H1 (cell line): ENCODE results near the gene MED31. TPM values are rescaled to one million over a fixed set of nuclear protein-coding genes. Genes with fewer than 3 reads are reported as not detected.
"Not testable (repeated sequence)": the region's sequence is repeated elsewhere in the genome, so short reads cannot be mapped to it uniquely, and the experiment has no call there.

Experiments
- CTCF ChIA-PET: fragments of 300-600 bp; sonication (Branson Sonifier 250); formaldehyde crosslinking; loops from one replicate; lab custom pipeline; 2021; ENCODE audit not compliant: partially characterized antibody; lab: Charles Lee
- POLR2A ChIA-PET: fragments of 300-600 bp; sonication (Branson Sonifier 250); formaldehyde crosslinking; loops from one replicate; lab custom pipeline; 2021; ENCODE audit warnings: inconsistent platforms; ENCODE audit not compliant: partially characterized antibody; lab: Charles Lee
- DNase-seq, 2 experiments: peaks; one replicate each; pipeline versions ENCODE4 v3.0.0 to v3.0.0-alpha.2; 2010 to 2022; ENCODE audit warnings: low spot score in 2 of 2, low read depth in 1 of 2, mixed read lengths in 1 of 2
- FAIRE-seq: peaks from 2 replicates; lab custom pipeline; 2011; peaks lifted over from hg19 to GRCh38; lab: Jason Lieb, UNC
- H2AFZ ChIP-seq: 2 replicates; pipeline ENCODE4 v1.8.1; 2012; ENCODE audit warnings: low read length, inconsistent platforms
- H2AK5ac ChIP-seq: 2 replicates; pipeline ENCODE4 v1.6.1; 2013; ENCODE audit warnings: low read depth, low read length
- H2BK120ac ChIP-seq: replicated peaks from 2 replicates; pipeline ENCODE3; 2013; ENCODE audit warnings: low read depth, low read length, inconsistent platforms
- H2BK12ac ChIP-seq: 2 replicates; pipeline ENCODE4 v1.6.1; 2013; ENCODE audit warnings: low read depth, low read length
- H2BK15ac ChIP-seq: 2 replicates; pipeline ENCODE4 v1.6.1; 2013; ENCODE audit warnings: low read length
- H2BK20ac ChIP-seq: 2 replicates; pipeline ENCODE4 v1.6.1; 2013; ENCODE audit warnings: low read length
- H2BK5ac ChIP-seq: 2 replicates; pipeline ENCODE4 v1.6.1; 2013; ENCODE audit warnings: low read depth, low read length
- H3K14ac ChIP-seq: 2 replicates; pipeline ENCODE4 v1.6.1; 2013; ENCODE audit warnings: inconsistent platforms; ENCODE audit not compliant: insufficient read length
- H3K18ac ChIP-seq: 2 replicates; pipeline ENCODE4 v1.6.1; 2013; ENCODE audit warnings: low read length; ENCODE audit errors: extremely low read depth
- H3K23ac ChIP-seq: 2 replicates; pipeline ENCODE4 v1.6.1; 2013; ENCODE audit warnings: inconsistent platforms; ENCODE audit not compliant: insufficient read length
- H3K23me2 ChIP-seq: 2 replicates; pipeline ENCODE4 v1.6.1; 2013; ENCODE audit warnings: low read depth, low read length
- H3K27ac ChIP-seq: 2 replicates; pipeline ENCODE4 v1.6.1; 2011; ENCODE audit warnings: low read depth, low read length, inconsistent platforms
- H3K27me3 ChIP-seq, 4 experiments: replicated peaks in 1 of 4; 1 replicate in 1 of 4; 2 replicates in 3 of 4; pipeline versions ENCODE4 v1.6.1 to v1.8.1; 2011 to 2013; ENCODE audit warnings: low read length in 3 of 4, mild to moderate bottlenecking in 3 of 4, inconsistent platforms in 2 of 4, mixed read lengths in 2 of 4, moderate library complexity in 1 of 4; ENCODE audit not compliant: control insufficient read depth in 3 of 4, insufficient read depth in 3 of 4; ENCODE audit errors: extremely low read depth in 1 of 4
- H3K36me3 ChIP-seq, 4 experiments: 2 replicates each; pipeline versions ENCODE4 v1.6.1 to v1.8.1; 2011 to 2013; ENCODE audit warnings: mild to moderate bottlenecking in 4 of 4, low read length in 3 of 4, moderate library complexity in 2 of 4, control low read depth in 1 of 4, inconsistent platforms in 1 of 4; ENCODE audit not compliant: insufficient read depth in 4 of 4, control insufficient read depth in 2 of 4
- H3K4ac ChIP-seq: replicated peaks from 2 replicates; pipeline ENCODE3; 2013; ENCODE audit warnings: low read length, low read depth, mixed read lengths, inconsistent platforms; ENCODE audit not compliant: insufficient read length
- H3K4me1 ChIP-seq, 4 experiments: replicated peaks in 1 of 4; 1 replicate in 1 of 4; 2 replicates in 3 of 4; pipeline versions ENCODE4 v1.6.1 to v1.8.1; 2011 to 2013; ENCODE audit warnings: low read length in 3 of 4, inconsistent platforms in 2 of 4, mixed read lengths in 1 of 4; ENCODE audit not compliant: insufficient read depth in 4 of 4, control insufficient read depth in 3 of 4
- H3K4me2 ChIP-seq, 2 experiments: 2 replicates each; pipeline versions ENCODE4 v1.6.1 to v1.8.1; 2011 to 2013; ENCODE audit warnings: low read depth in 2 of 2, low read length in 2 of 2, control low read depth in 1 of 2, inconsistent platforms in 1 of 2, mild to moderate bottlenecking in 1 of 2; ENCODE audit not compliant: insufficient read depth in 1 of 2
- H3K4me3 ChIP-seq, 4 experiments: fragments of 200-600, 300-600 bp in 1 of 4; sonication (generic), shearing (Covaris generic), sonication (Bioruptor Twin) in 1 of 4; 2 replicates each; pipeline versions ENCODE4 v1.5.1 to v1.8.1; 2011 to 2016; ENCODE audit warnings: low read length in 4 of 4, low read depth in 3 of 4, control low read depth in 2 of 4, inconsistent platforms in 2 of 4, mild to moderate bottlenecking in 2 of 4, mixed read lengths in 1 of 4, moderate library complexity in 1 of 4; ENCODE audit not compliant: insufficient read depth in 2 of 4; ENCODE audit errors: extremely low read depth in 1 of 4
- H3K56ac ChIP-seq: replicated peaks from 2 replicates; pipeline ENCODE3; 2013; ENCODE audit warnings: low read depth, mild to moderate bottlenecking, mixed read lengths, low read length, inconsistent platforms; ENCODE audit not compliant: insufficient read length
- H3K79me1 ChIP-seq: 2 replicates; pipeline ENCODE4 v1.6.1; 2013; ENCODE audit warnings: low read depth, low read length, control low read depth
- H3K79me2 ChIP-seq, 2 experiments: 2 replicates each; pipeline versions ENCODE4 v1.6.1 to v1.8.1; 2012 to 2013; ENCODE audit warnings: low read length in 2 of 2, mild to moderate bottlenecking in 2 of 2, inconsistent platforms in 1 of 2; ENCODE audit not compliant: insufficient read depth in 2 of 2, control insufficient read depth in 1 of 2
- H3K9ac ChIP-seq, 4 experiments: replicated peaks in 1 of 4; 1 replicate in 1 of 4; 2 replicates in 3 of 4; pipeline versions ENCODE4 v1.6.1 to v1.8.1; 2011 to 2013; ENCODE audit warnings: low read depth in 3 of 4, low read length in 3 of 4, control low read depth in 2 of 4, mild to moderate bottlenecking in 2 of 4, moderate library complexity in 2 of 4, inconsistent platforms in 1 of 4; ENCODE audit errors: extremely low read depth in 1 of 4
- H3K9me3 ChIP-seq, 2 experiments: 2 replicates each; pipeline versions ENCODE4 v1.6.1 to v1.8.1; 2012 to 2013; ENCODE audit warnings: mild to moderate bottlenecking in 2 of 2, moderate library complexity in 2 of 2, control low read depth in 1 of 2, inconsistent platforms in 1 of 2, low read depth in 1 of 2, low read length in 1 of 2, mixed read lengths in 1 of 2; ENCODE audit not compliant: insufficient read depth in 2 of 2
- H4K20me1 ChIP-seq, 2 experiments: replicated peaks in 1 of 2; 2 replicates each; pipeline versions ENCODE3 to v1.8.1; 2011 to 2013; ENCODE audit warnings: inconsistent platforms in 2 of 2, low read length in 2 of 2, mild to moderate bottlenecking in 1 of 2; ENCODE audit not compliant: insufficient read depth in 2 of 2, control insufficient read depth in 1 of 2
- H4K5ac ChIP-seq: 2 replicates; pipeline ENCODE4 v1.6.1; 2013; ENCODE audit warnings: low read length, low read depth, mixed read lengths, inconsistent platforms; ENCODE audit not compliant: insufficient read length
- H4K8ac ChIP-seq: 2 replicates; pipeline ENCODE4 v1.8.0; 2013; ENCODE audit warnings: mild to moderate bottlenecking, moderate library complexity, low read length, inconsistent platforms; ENCODE audit not compliant: insufficient read depth; ENCODE audit errors: extremely low read depth
- H4K91ac ChIP-seq: replicated peaks from 2 replicates; pipeline ENCODE3; 2013; ENCODE audit warnings: low read length, mixed read lengths, inconsistent platforms; ENCODE audit not compliant: insufficient read length
- WGBS, 2 experiments: shearing (Covaris generic) in 1 of 2; methylation state at CpG; one replicate each; pipeline versions ENCODE4 v1.1.6 to v1.1.7; 2013 to 2015; ENCODE audit warnings: low lambda C conversion rate in 2 of 2, mixed read lengths in 2 of 2, inconsistent platforms in 1 of 2, low coverage in 1 of 2, missing lambda C conversion rate in 1 of 2; ENCODE audit not compliant: insufficient replicate concordance in 2 of 2, insufficient coverage in 1 of 2, insufficient read length in 1 of 2; ENCODE audit errors: extremely low coverage in 1 of 2, missing lambda C conversion rate in 1 of 2; 5-methylcytosine and 5-hydroxymethylcytosine counted together
- polyA plus RNA-seq, 7 experiments: library from polyadenylated mRNA; depleted of rRNA in 3 of 7; stranded (reverse) in 5 of 7; unstranded in 2 of 7; fragments of >200 nt in 5 of 7; fragments of 200-250 nt in 2 of 7; gene quantifications; 1 replicate in 5 of 7; 2 replicates in 1 of 7; 4 replicates in 1 of 7; pipeline versions ENCODE4 v1.2.1 to v1.2.3, GENCODE V29; 2011 to 2013; ENCODE audit warnings: missing spikeins in 2 of 7, mixed read lengths in 2 of 7
- total RNA-seq: library from RNA; stranded (reverse); fragmentation: NEBNext Ultra II Directional; extraction: Animal tissue kit (Norgen Biotek cat#: 25700); gene quantifications from 2 replicates; pipeline ENCODE4 v1.2.1, GENCODE V29; 2021

MED31 gene
- total and polyA plus RNA-seq, 2 of the 8 experiments (the other 6 are each of a cell fraction or from before 2014, with no cell fraction given), result 4.6 to 12.3 TPM

GRCh38 chr17:6658411-6658810, 7.0 kb upstream of the MED31 start:
- H4K20me1 ChIP-seq, H3K56ac ChIP-seq, H3K4me2 ChIP-seq, H3K4me3 ChIP-seq, H3K9me3 ChIP-seq, H2BK12ac ChIP-seq, H3K23ac ChIP-seq, H3K4ac ChIP-seq, H2BK120ac ChIP-seq, FAIRE-seq, H4K91ac ChIP-seq, H2BK5ac ChIP-seq, H3K18ac ChIP-seq, H3K79me1 ChIP-seq, H3K36me3 ChIP-seq, H3K27ac ChIP-seq, DNase-seq, H2AK5ac ChIP-seq, POLR2A ChIA-PET, H3K14ac ChIP-seq, H2BK20ac ChIP-seq, H4K8ac ChIP-seq, H2BK15ac ChIP-seq, H2AFZ ChIP-seq, H4K5ac ChIP-seq, H3K79me2 ChIP-seq, H3K9ac ChIP-seq: not testable (repeated sequence)
- Histone ChIP-seq H3K23me2 (peaks cover 13% of the 10 kb centered on the region), H3K4me1 (peaks cover 3 to 19% (median 13%) of the 10 kb centered on the region in 4 experiments), H3K27me3 (peaks cover 4 to 38% (median 30%) of the 10 kb centered on the region in 4 experiments)
- 94% methylated on average over 2 of the region's 5 CpGs; no CpG with 5 or more reads in 1 of the 2 experiments for WGBS, 2 experiments
- CTCF ChIA-PET, result interaction anchor here (1.1 to 1.7 kb wide), 2 partner anchors 8 to 185 kb away, joined by 3 to 6 read pairs; no protein-coding TSS in a partner anchor
